Subcutaneous adipose tissue (tissue), 4 donors: Measurements from ENCODE around the gene TTC3. TPM values are rescaled to one million over a fixed set of nuclear protein-coding genes. Genes with fewer than 3 reads are reported as not detected.

ENCODE experiments used
- CTCF ChIP-seq: fragments of 450-650 bp; IDR thresholded peaks from one replicate; pipeline ENCODE4 v1.5.1; 2016; ENCODE audit warnings: low read depth, mild to moderate bottlenecking, control low read depth, antibody characterized with exemption, moderate library complexity
- total RNA-seq, 4 donors: library from RNA; depleted of rRNA; stranded (reverse); fragments of >200 nt; gene quantifications; one replicate each; pipeline ENCODE4 v1.1.0, GENCODE V29; 2016

TTC3 gene
- total RNA-seq, 4 donors from 2014 or later, result 179 to 309 (median 223) TPM

- TF ChIP-seq CTCF, result no peak
These were observed 11.0 kb upstream of the TTC3 start for GRCh38 chr21:37061926-37062592.

GRCh38 chr21:37062593-37062935, 10.5 kb upstream of the TTC3 start:
- TF ChIP-seq CTCF, result no peak

GRCh38 chr21:37063433-37063832, 9.6 kb upstream of the TTC3 start:
- no peak for TF ChIP-seq CTCF

- TF ChIP-seq CTCF, result no peak
These were observed 8.2 kb upstream of the TTC3 start for GRCh38 chr21:37064841-37065240.

- TF ChIP-seq CTCF, result no peak
These were observed 7.4 kb upstream of the TTC3 start for GRCh38 chr21:37065561-37066177.

- TF ChIP-seq CTCF, result no peak
These were observed 1.3 kb upstream of the TTC3 start for GRCh38 chr21:37071561-37072273.

GRCh38 chr21:37072274-37072987, 623 bp upstream of the TTC3 start:
- no peak for TF ChIP-seq CTCF
